ENCODE results near the gene NKPD1.

The NKPD1 gene

DNA sequence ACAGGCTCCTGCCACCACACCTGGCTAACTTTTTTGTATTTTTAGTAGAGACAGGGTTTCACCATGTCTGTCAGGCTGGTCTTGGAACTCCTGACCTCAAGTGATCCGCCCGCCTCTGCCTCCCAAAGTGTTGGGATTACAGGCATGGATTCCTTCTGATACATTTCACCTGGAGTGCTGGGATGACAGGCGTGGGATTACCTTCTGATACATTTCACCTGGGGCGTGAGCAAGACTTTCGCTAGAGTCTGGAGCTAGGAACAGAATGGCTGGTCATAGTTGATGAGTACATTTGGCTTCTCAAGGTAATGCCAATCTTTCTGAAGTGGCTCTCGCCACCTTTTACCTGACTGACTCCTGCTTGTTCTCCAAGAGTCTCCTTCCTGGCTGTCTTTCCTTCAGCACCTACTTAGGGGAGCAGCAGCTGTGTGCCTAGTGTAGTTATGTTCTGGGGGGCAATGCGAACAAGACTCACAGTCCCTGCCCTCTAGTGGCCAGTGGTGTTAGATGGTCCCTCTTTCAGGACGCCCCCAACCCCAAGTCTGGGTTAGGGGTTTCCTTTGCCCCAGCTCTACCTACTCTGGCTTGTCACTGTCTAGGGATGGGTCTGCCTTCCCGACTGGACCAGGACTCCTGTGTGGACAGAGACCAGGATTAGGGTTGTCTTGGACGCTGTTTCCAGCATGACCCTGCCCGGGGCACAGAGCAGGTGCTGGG lies 48.5 kb downstream of the NKPD1 start:
- DNase-seq: no peak
